Vagina (tissue), 2 donors: ENCODE measurements around the gene CBFB.

Source experiments
- POLR2A ChIP-seq, 2 donors: fragments of 450-650 bp; IDR thresholded peaks; one replicate each; pipeline ENCODE4 v1.6.1; 2017; ENCODE audit warnings: antibody characterized with exemption in 2 of 2, mild to moderate bottlenecking in 2 of 2, moderate library complexity in 2 of 2
- TF ChIP-seq, protein P1 (sequence below), 3 experiments: fragments of 450-650 bp in 2 of 3; fragments of 200-600 bp in 1 of 3; sonication (generic) in 1 of 3; IDR thresholded peaks; one replicate each; pipeline ENCODE4 v1.5.1; 2017 to 2019; ENCODE audit warnings: antibody characterized with exemption in 3 of 3, mild to moderate bottlenecking in 2 of 3, moderate library complexity in 2 of 3

GRCh38 chr16:67053767-67054334 lies 24.9 kb downstream of the CBFB start:
- TF ChIP-seq POLR2A (IDR thresholded peaks at IDR 0.05): no peak
- TF ChIP-seq, protein P1, sequence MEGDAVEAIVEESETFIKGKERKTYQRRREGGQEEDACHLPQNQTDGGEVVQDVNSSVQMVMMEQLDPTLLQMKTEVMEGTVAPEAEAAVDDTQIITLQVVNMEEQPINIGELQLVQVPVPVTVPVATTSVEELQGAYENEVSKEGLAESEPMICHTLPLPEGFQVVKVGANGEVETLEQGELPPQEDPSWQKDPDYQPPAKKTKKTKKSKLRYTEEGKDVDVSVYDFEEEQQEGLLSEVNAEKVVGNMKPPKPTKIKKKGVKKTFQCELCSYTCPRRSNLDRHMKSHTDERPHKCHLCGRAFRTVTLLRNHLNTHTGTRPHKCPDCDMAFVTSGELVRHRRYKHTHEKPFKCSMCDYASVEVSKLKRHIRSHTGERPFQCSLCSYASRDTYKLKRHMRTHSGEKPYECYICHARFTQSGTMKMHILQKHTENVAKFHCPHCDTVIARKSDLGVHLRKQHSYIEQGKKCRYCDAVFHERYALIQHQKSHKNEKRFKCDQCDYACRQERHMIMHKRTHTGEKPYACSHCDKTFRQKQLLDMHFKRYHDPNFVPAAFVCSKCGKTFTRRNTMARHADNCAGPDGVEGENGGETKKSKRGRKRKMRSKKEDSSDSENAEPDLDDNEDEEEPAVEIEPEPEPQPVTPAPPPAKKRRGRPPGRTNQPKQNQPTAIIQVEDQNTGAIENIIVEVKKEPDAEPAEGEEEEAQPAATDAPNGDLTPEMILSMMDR (IDR thresholded peaks at IDR 0.05): no peak
